HCT116 (cell line): Measurements from ENCODE around the gene SLC35E4. TPM values are rescaled to one million over a fixed set of nuclear protein-coding genes. Genes with fewer than 3 reads are reported as not detected.

ENCODE experiments used
- ATAC-seq: fragments of 200-7000 bp; cut with Tn5 transposase; 2 replicates; pipeline ENCODE4 v1.9.1; 2020; ENCODE audit warnings: mild to moderate bottlenecking, moderate library complexity
- BruUV-seq: library from RNA; stranded (reverse); fragments of 400-500 nt; replicated peaks from 2 replicates; lab custom pipeline; 2021; lab: Mats Ljungman, UMichigan
- CTCF ChIA-PET: fragments of 300-600 bp; sonication (Branson Sonifier 250); formaldehyde crosslinking; loops from one replicate; lab custom pipeline; 2021; ENCODE audit warnings: antibody characterized with exemption; lab: Charles Lee
- POLR2A ChIA-PET: fragments of 300-600, 350-600 bp; sonication (Branson Sonifier 250); formaldehyde crosslinking; loops from one replicate; lab custom pipeline; 2021; ENCODE audit warnings: antibody characterized with exemption; lab: Charles Lee
- RAD21 ChIA-PET, 2 experiments: fragments of 300-600 bp; sonication (Branson Sonifier 250); formaldehyde crosslinking; loops; one replicate each; lab custom pipeline; 2023; ENCODE audit warnings: low total read pairs in 2 of 2; ENCODE audit not compliant: uncharacterized antibody in 2 of 2, unreplicated experiment in 2 of 2, low non-redundant PET in 1 of 2; lab: Charles Lee
- DNase-seq: peaks from one replicate; pipeline ENCODE4 v3.0.0-alpha.2; 2010; ENCODE audit warnings: low read depth, low spot score
- H2AFZ ChIP-seq: fragments of 200-600 bp; shearing (Covaris generic), sonication (generic); 2 replicates; pipeline ENCODE4 v1.6.1; 2017; ENCODE audit warnings: low read depth, mixed run types, mixed read lengths, antibody characterized with exemption, low read length; ENCODE audit not compliant: poor library complexity, severe bottlenecking
- H3K27ac ChIP-seq: 2 replicates; pipeline ENCODE4 v1.5.1; 2012; ENCODE audit warnings: low read depth, low read length
- H3K27me3 ChIP-seq: fragments of 200-600 bp; sonication (generic); 2 replicates; pipeline ENCODE4 v1.6.1; 2016; ENCODE audit warnings: mixed run types, low read length, mixed read lengths; ENCODE audit not compliant: insufficient read depth
- H3K36me3 ChIP-seq, 2 experiments: fragments of 200-500 bp in 1 of 2; fragments of 200-600 bp in 1 of 2; sonication (Bioruptor generic) in 1 of 2; sonication (generic) in 1 of 2; 2 replicates each; pipeline versions ENCODE4 v1.5.1 to v1.6.1; 2014 to 2016; ENCODE audit warnings: low read length in 2 of 2, inconsistent platforms in 1 of 2, mixed read lengths in 1 of 2, mixed run types in 1 of 2; ENCODE audit not compliant: insufficient read depth in 2 of 2, control insufficient read depth in 1 of 2
- H3K4me1 ChIP-seq, 2 experiments: fragments of 200-600 bp in 1 of 2; sonication (generic) in 1 of 2; 2 replicates each; pipeline versions ENCODE4 v1.5.1 to v1.6.1; 2012 to 2017; ENCODE audit warnings: low read length in 2 of 2, inconsistent platforms in 1 of 2, mild to moderate bottlenecking in 1 of 2, mixed read lengths in 1 of 2, mixed run types in 1 of 2, moderate library complexity in 1 of 2; ENCODE audit not compliant: insufficient read depth in 2 of 2, control insufficient read depth in 1 of 2
- H3K4me2 ChIP-seq: fragments of 200-600 bp; sonication (generic); 2 replicates; pipeline ENCODE4 v1.6.1; 2017; ENCODE audit warnings: mixed run types, low read length, mixed read lengths
- H3K4me3 ChIP-seq, 2 experiments: fragments of 200-600 bp in 1 of 2; sonication (generic) in 1 of 2; replicated peaks in 1 of 2; 2 replicates each; pipeline ENCODE4 v1.5.1; 2011 to 2016; ENCODE audit warnings: low read length in 2 of 2, control low read depth in 1 of 2, low read depth in 1 of 2, mild to moderate bottlenecking in 1 of 2, mixed read lengths in 1 of 2, mixed run types in 1 of 2
- H3K79me2 ChIP-seq: fragments of 200-600 bp; sonication (generic); 2 replicates; pipeline ENCODE4 v1.6.1; 2017; ENCODE audit warnings: mild to moderate bottlenecking, mixed run types, low read length, moderate library complexity, mixed read lengths; ENCODE audit not compliant: insufficient read depth
- H3K9ac ChIP-seq: fragments of 200-600 bp; sonication (generic); 2 replicates; pipeline ENCODE4 v1.6.1; 2016; ENCODE audit warnings: low read length, mixed read lengths
- H3K9me2 ChIP-seq: fragments of 200-600 bp; sonication (generic), shearing (Covaris generic); 2 replicates; pipeline ENCODE4 v1.6.1; 2017; ENCODE audit warnings: mixed run types, mild to moderate bottlenecking, moderate library complexity; ENCODE audit not compliant: insufficient read depth
- H3K9me3 ChIP-seq, 2 experiments: fragments of 200-500 bp in 1 of 2; fragments of 200-600 bp in 1 of 2; sonication (Bioruptor generic) in 1 of 2; sonication (generic) in 1 of 2; 2 replicates each; pipeline ENCODE4 v1.6.1; 2014 to 2017; ENCODE audit warnings: low read length in 2 of 2, mixed read lengths in 2 of 2, inconsistent platforms in 1 of 2, low read depth in 1 of 2, mild to moderate bottlenecking in 1 of 2, mixed run types in 1 of 2, moderate library complexity in 1 of 2; ENCODE audit not compliant: control insufficient read depth in 1 of 2, insufficient read depth in 1 of 2
- H4K20me1 ChIP-seq: fragments of 200-600 bp; sonication (generic), shearing (Covaris generic); 2 replicates; pipeline ENCODE4 v1.6.1; 2017; ENCODE audit warnings: mixed run types, mild to moderate bottlenecking, moderate library complexity; ENCODE audit not compliant: insufficient read depth
- CBX3 ChIP-seq: IDR thresholded peaks from 2 replicates; pipeline ENCODE4 v1.6.1; 2012; ENCODE audit warnings: low read depth
- CEBPB ChIP-seq: IDR thresholded peaks from 2 replicates; pipeline ENCODE4 v1.6.1; 2012; ENCODE audit warnings: low read depth
- EGR1 ChIP-seq: IDR thresholded peaks from 2 replicates; pipeline ENCODE4 v1.6.1; 2012; ENCODE audit warnings: low read depth
- ELF1 ChIP-seq: IDR thresholded peaks from 2 replicates; pipeline ENCODE4 v1.6.1; 2012; ENCODE audit warnings: low read depth, borderline replicate concordance
- EZH2 ChIP-seq: fragments of 200-600 bp; sonication (generic); IDR thresholded peaks from 2 replicates; pipeline ENCODE4 v1.6.1; 2017; ENCODE audit warnings: antibody characterized with exemption, mixed run types
- FOSL1 ChIP-seq: IDR thresholded peaks from 2 replicates; pipeline ENCODE4 v1.6.1; 2012; ENCODE audit warnings: low read depth
- JUND ChIP-seq: IDR thresholded peaks from 2 replicates; pipeline ENCODE4 v1.6.1; 2012
- POLR2A ChIP-seq: IDR thresholded peaks from 2 replicates; pipeline ENCODE4 v1.7.0; 2011; ENCODE audit warnings: borderline replicate concordance; ENCODE audit not compliant: insufficient read depth, insufficient read length; ENCODE audit errors: extremely low read depth
- POLR2AphosphoS5 ChIP-seq: IDR thresholded peaks from 2 replicates; pipeline ENCODE4 v1.6.1; 2011; ENCODE audit warnings: mild to moderate bottlenecking, low read depth, low read length, moderate library complexity
- RAD21 ChIP-seq: IDR thresholded peaks from 2 replicates; pipeline ENCODE4 v1.6.1; 2012; ENCODE audit warnings: low read depth, mild to moderate bottlenecking
- SP1 ChIP-seq: IDR thresholded peaks from 2 replicates; pipeline ENCODE4 v1.6.1; 2012; ENCODE audit warnings: low read depth
- TCF7L2 ChIP-seq: IDR thresholded peaks from 2 replicates; pipeline ENCODE4 v1.7.0; 2011; ENCODE audit warnings: borderline replicate concordance, inconsistent platforms; ENCODE audit not compliant: insufficient read depth, insufficient read length; ENCODE audit errors: extremely low read depth
- ZNF274 ChIP-seq: fragments of 200-500 bp; sonication (Bioruptor generic); IDR thresholded peaks from 2 replicates; pipeline ENCODE4 v1.6.1; 2014; ENCODE audit warnings: mild to moderate bottlenecking, low read depth, low read length, inconsistent platforms
- intact Hi-C: fragments of 100-400 bp; cut with micrococcal nuclease; formaldehyde crosslinking; loops from 2 replicates; pipeline ENCODE4 v1.10.0; 2022
- total RNA-seq: library from RNA; stranded (reverse); gene quantifications from one replicate; pipeline ENCODE4 v1.2.1, GENCODE V29; 2021; ENCODE audit not compliant: unreplicated experiment
- TF ChIP-seq, protein P1 (sequence below): IDR thresholded peaks from 2 replicates; pipeline ENCODE4 v1.6.1; 2012
- TF ChIP-seq, protein P2 (sequence below): IDR thresholded peaks from 2 replicates; pipeline ENCODE4 v1.6.1; 2012

Gene SLC35E4
- total RNA-seq, 1 experiment from 2014 or later = 6.2 TPM

DNA sequence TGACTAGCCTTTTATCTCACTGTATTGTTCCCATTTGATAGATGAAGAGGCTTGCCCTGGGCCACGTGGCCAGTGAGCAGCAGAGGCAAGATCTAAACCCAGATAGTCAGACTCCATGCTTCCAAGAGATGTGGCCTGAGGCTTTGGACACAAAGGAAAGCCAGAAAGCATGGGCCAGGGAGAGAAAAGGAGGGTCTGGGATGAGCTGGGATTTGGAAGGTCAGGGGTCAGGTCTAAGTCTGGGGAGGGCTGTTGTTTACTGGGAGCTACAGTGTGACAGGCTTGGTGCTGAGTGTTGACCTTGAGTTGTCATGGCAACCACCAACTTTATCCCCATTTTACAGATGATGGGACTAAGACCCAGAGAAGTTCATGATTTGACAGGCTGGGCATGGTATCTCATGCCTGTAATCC is 2.1 kb downstream of the SLC35E4 start:
- TF ChIP-seq, protein P1, sequence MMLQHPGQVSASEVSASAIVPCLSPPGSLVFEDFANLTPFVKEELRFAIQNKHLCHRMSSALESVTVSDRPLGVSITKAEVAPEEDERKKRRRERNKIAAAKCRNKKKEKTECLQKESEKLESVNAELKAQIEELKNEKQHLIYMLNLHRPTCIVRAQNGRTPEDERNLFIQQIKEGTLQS = no peak
- TF ChIP-seq FOSL1 (no peak), POLR2AphosphoS5 (no peak)
- intact Hi-C loops = loop anchor here (10.0 kb wide), 1 partner anchor 287 kb away; no protein-coding TSS in a partner anchor
- Histone ChIP-seq H4K20me1 (no peaks in the 10 kb centered on the region), H3K4me1 (peaks cover 17 to 29% of the 10 kb centered on the region in 2 experiments), H3K36me3 (no peaks in the 10 kb centered on the region), H2AFZ (no peak overlapping the region), H3K9me2 (no peaks in the 10 kb centered on the region), H3K9me3 (no peaks in the 10 kb centered on the region), H3K27me3 (no peaks in the 10 kb centered on the region), H3K79me2 (peaks cover 18% of the 10 kb centered on the region; the same call in 1 of the 2 replicates), H3K9ac (no peak overlapping the region), H3K4me2 (peak overlapping the region; percentile 79; the same call in 1 of the 2 replicates), H3K27ac (no peak overlapping the region), H3K4me3 (no peak overlapping the region)
- ChIA-PET CTCF (no interaction called here), RAD21 (interaction anchor here in 1 of 2 experiments (0.6 kb wide), 1 partner anchor 894 kb away, joined by 3 read pairs; no protein-coding TSS in a partner anchor), POLR2A (no interaction called here)
- BruUV-seq = no TSS peak
- DNase-seq = no peak
- no peak for ATAC-seq

DNA sequence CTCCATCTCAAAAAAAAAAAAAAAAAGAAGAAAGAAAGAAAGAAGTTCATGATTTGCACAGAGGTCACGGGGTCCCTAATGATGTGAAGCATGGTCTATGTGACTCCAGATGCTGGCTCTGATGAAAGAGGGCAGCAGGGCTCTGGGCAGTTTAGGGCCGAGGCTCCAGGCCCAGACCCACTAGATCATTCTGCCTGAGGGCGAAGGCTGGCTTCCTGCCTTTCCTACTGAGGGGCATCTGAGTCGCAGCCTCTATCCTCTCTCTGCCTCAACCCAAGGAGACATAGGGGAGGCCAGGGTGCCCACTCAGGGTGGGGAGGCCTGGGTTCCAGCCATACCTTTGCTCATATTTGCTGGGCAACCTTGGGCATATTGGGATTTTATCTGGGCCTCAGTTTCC is 4.8 kb downstream of the SLC35E4 start:
- ChIA-PET POLR2A (no interaction called here), RAD21 (no interaction called here), CTCF (no interaction called here)
- no TSS peak for BruUV-seq
- no peak for ATAC-seq
- Histone ChIP-seq H3K79me2 (peaks cover 18% of the 10 kb centered on the region; the same call in 1 of the 2 replicates), H3K4me2 (no peak overlapping the region), H4K20me1 (no peaks in the 10 kb centered on the region), H3K9me2 (no peaks in the 10 kb centered on the region), H3K36me3 (no peaks in the 10 kb centered on the region), H3K4me3 (no peak overlapping the region), H3K4me1 (peaks cover 10 to 21% of the 10 kb centered on the region in 2 experiments), H3K27me3 (no peaks in the 10 kb centered on the region), H3K27ac (no peak overlapping the region), H3K9me3 (no peaks in the 10 kb centered on the region), H2AFZ (no peak overlapping the region), H3K9ac (no peak overlapping the region)
- intact Hi-C loops = no loop called here
- no peak for TF ChIP-seq FOSL1
- no peak for TF ChIP-seq POLR2A
- no peak for TF ChIP-seq EGR1
- TF ChIP-seq, protein P2, sequence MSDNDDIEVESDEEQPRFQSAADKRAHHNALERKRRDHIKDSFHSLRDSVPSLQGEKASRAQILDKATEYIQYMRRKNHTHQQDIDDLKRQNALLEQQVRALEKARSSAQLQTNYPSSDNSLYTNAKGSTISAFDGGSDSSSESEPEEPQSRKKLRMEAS = no peak
- TF ChIP-seq JUND = no peak
- TF ChIP-seq ZNF274 = no peak
- TF ChIP-seq CBX3 = no peak
- TF ChIP-seq SP1 = no peak
- no peak for TF ChIP-seq RAD21
- no peak for TF ChIP-seq POLR2AphosphoS5
- no peak for TF ChIP-seq CEBPB
- TF ChIP-seq TCF7L2 = no peak
- TF ChIP-seq EZH2 = no peak
- TF ChIP-seq, protein P1 = no peak
- no peak for TF ChIP-seq ELF1
- no peak for DNase-seq
